GM21447 (cell line): ENCODE results near the gene WWC2.

ENCODE experiments used
- ATAC-seq: cut with Tn5 transposase; IDR thresholded peaks from one replicate; pipeline ENCODE4 v1.9.1; 2021; ENCODE audit not compliant: unreplicated experiment

Gene WWC2

DNA sequence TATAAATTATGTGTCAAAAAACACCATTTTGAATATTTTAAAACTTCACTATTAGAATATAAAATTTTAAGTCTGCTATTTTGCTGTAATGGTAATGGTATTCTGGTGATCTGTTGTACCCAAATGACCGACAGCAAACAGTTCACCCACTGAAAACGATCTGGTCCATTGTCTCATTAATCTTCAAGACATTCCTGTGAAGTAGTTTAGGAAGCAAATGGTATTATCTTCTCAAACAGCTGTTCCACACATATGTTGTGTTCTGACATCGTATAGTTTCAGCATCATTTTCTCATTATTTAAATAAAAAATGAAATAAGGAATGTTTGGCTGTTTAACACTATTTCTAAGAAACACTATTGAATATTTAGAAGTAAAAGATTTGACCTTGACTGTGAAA lies 98.1 kb downstream of the WWC2 start:
- no peak for ATAC-seq

DNA sequence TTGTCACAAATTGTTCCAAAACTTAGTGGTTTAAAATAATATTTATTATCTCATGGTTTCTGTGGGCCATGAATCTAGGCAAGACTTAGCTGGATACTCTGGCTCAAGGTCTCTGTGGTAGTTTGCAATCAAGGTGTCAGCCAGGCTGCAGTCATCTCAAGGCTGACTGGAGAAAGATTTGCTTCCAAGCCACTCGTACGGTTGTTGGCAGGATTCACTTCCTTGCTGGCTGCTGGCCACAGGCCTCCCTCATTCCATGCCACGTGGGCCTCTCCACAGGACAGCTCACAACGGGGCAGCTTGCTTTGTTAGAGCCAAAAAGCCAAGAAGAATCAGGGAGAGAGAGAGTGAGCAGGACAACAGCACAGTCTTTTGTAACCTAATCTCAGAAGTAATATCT lies 101.4 kb downstream of the WWC2 start:
- ATAC-seq, result no peak

DNA sequence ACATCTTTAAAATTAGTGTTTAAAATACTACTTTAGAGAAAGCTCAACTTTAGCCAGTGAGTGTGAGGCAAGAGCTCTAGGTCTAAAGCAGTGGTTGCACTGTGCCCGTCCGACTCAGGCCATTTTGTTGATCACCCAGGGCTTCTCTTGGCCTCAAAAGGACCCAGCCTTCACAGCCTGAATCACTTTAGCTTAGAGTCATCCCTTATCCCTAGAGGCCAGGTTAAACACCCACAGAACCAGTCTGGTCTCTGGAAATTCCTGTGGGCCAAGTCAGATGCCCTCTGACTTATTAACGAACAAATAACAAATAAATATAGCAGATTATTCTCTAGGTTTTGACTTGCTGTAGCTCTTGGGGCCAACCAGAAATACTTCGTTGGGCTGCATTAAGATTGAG lies 102.3 kb downstream of the WWC2 start:
- no peak for ATAC-seq

DNA sequence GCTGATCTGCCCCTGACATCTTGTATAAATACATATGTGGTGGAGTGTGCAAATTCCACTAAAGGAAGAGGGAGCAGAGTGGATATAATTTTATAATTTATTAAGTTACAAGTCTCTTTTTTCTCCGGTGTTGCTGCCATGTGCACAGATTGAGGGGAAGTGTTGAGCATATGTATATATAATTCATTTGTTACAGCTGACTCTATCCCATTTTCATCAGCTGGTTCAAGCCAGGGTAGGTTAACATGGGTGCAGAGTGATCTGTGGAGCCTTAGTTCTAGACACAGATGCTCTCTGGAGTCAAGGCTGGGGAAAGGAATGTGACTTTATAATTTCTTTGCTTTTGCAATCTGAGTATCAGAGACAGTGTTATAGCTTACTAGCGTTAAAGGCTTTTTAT lies 103.5 kb downstream of the WWC2 start:
- no peak for ATAC-seq

DNA sequence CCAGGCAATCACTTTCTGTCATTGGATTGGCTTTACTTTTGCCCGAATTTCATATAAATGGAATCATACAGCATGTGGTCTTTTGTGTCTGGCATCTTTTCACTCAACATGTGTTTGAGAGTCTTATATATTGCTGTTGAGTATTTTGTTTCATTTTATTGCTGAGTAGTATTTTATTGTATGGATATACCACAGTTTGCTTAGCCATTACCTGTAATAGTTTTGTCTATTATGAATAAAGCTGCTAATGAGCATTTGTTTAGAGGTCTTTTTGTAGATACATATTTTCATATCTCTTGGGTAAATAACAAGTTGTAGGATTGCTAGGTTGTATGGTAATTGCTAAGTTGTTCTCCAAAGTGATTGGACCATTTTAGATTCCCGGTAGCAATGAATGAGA lies 105.7 kb downstream of the WWC2 start:
- no peak for ATAC-seq

DNA sequence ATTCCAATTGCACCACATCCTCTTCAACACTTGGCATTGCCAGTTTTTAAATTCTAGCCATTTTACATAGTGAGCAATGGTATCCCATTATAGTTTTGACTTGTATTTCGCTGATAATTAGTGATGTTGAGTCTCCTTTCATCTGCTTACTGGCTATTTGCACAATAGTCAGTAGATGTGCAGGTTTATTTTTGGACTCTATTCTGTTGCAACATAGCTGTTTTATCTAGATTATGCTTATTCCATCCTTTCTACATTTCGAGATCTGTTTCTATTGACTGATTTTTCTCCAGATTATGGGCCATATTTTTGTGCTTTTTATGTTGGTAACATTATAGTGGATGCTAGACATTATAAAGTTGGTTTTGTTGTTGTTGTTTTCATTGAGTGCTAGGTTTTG lies 106.1 kb downstream of the WWC2 start:
- ATAC-seq, result no peak

DNA sequence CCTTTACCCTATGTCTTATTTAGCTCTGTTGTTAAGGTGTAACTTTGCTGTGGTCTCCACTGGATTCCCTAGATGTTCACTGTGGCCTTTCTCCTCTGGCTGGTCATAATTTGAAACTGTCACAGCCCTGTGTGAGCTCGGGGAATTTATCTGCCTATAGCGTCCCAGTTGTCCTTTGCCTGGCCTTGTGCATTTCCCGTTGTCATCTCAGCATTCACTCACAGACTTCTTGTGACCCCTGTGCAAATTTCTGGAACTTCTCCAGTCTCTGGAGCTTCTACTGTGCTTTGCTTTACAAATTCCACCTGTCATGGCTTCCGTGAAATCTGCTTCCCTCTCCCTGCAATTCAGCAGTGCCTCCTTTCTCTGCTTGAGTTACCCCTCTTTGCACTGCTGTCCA lies 106.7 kb downstream of the WWC2 start:
- no peak for ATAC-seq

DNA sequence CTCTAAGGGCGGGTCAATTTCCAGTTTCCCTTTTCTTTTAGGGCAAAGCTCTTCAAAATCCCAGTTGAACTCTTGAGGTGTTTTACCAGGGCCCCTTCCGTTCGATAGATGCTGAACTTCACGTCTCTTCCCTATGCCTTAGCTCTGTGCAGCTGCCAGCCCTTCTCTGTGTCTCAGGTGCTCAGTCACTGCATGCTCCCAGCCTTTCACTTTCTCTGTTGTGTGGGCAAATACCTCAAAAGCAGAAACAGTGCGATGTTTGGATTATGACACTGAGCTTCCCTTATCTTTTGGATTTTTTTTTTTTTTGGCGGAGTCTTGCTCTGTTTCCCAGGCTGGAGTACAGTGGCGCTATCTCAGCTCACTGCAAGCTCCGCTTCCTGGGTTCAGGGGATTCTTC lies 112.5 kb downstream of the WWC2 start:
- no peak for ATAC-seq

DNA sequence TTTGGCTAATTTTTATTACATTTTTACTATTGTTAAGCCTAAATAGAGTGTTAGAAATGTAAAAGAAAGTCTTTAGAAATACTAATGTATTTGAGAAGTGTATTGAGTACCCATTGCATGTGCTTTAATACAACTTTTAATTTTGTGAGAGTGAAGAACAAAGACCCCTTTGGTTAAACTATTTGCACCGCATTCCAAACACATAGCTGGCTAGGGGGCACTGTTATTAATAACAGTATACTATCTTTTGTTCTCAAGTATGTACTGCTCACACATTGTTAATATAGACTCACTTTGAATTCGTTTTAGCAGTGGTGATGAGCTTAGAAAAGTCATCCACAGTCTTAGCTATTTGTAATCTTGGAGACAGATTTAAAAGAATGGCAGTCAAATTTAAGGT lies 114.9 kb downstream of the WWC2 start:
- ATAC-seq, result no peak

GRCh38 chr4:183214912-183215488 lies 115.9 kb downstream of the WWC2 start:
- no peak for ATAC-seq

DNA sequence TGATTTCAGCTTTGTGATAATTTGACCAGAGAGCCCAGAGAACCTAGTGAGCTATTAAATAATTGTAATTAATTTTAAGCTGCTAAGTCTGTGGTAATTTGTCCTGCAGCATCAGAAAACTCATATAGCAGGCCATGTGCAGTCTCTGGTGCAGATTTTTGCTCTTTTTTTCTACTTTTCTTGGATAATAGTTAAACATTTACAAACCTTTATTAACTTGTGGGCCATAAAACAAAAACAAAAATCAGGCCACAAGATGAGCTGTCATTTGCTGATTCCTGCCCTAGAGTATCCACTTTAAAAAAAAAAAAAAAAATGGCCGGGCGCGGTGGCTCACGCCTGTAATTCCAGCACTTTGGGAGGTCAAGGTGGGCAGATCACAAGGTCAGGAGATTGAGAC lies 121.2 kb downstream of the WWC2 start:
- ATAC-seq, result no peak

GRCh38 chr4:183223053-183223452 lies 124.0 kb downstream of the WWC2 start:
- no peak for ATAC-seq

DNA sequence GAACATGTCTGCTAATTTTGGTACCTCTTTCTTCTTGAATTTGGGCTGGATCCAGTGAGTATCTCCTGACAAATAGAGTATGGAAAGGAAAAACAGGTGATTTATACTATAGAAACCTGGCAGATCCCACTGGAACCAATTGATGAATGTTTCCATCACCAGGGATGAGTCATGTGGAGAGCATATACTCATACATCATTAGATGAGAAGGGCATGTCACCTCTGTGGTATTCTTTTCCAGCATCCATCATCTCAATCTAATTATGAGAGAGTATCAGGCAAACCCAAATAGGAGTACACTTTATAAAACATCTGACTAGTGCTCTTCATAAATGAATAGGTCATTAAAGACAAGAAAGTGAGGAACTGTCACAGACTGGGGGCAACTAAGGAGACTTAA lies 130.3 kb downstream of the WWC2 start:
- ATAC-seq, result no peak

- no peak for ATAC-seq
These were observed 141.7 kb downstream of the WWC2 start for GRCh38 chr4:183240581-183241321.

GRCh38 chr4:183241322-183241640 lies 142.2 kb downstream of the WWC2 start:
- ATAC-seq, result no peak

- ATAC-seq, result no peak
These were observed 142.7 kb downstream of the WWC2 start for GRCh38 chr4:183241721-183242151.

GRCh38 chr4:183242291-183242690 lies 143.2 kb downstream of the WWC2 start:
- no peak for ATAC-seq

DNA sequence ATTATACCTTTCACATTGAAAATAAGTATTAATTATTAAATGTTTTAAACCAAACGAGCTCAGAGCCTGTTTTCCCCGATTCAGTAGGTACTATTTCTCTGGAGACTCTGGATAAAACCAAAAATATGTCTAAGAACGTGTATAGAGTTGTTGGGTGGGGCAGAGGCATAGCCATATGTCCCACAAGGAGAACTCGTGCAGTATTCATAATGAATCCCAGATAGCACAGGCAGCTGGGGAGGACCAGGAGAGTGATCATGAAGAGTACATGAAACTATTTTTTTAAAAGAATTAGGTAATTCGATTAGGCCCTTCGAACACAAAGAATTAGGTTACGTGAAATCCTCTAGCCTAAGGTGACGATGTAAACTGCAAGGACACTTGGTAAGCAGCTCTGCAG lies 145.0 kb downstream of the WWC2 start:
- no peak for ATAC-seq

DNA sequence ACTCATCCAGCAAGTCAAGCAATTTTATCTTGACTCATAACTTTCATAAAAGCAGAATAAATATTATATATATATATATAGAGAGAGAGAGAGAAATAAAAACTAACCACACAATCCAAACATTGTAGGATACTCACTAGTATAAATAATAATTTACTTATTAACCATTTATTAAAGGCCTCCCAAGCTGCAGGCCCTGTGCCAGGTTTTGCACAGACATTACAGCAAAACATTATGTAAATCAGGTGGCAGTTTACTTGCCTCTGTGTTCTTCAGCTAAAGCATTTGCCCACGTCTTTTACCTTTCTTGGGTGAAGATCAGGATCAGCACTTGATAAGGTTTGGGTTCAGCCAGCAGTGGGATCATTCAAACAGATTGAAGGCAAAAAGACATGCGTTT lies 145.4 kb downstream of the WWC2 start:
- no peak for ATAC-seq

DNA sequence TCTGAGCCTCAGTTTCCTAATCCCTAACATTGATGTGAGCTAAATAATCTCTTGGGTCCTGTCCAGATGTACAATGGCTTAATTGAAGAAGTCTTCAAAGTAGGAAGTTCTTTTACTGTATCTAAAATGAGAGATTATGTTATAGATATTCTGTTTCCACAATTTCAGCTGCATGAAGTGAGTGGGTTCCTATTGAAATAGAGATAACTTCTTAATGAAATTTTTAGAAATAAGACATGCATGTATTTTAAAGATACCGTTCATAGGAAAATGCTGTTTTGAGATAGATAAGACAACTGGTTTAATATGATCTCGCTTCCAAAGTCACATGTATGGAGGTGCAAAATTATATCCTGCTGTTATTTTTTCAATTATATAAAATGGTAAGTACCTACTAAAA lies 149.1 kb downstream of the WWC2 start:
- ATAC-seq, result no peak

DNA sequence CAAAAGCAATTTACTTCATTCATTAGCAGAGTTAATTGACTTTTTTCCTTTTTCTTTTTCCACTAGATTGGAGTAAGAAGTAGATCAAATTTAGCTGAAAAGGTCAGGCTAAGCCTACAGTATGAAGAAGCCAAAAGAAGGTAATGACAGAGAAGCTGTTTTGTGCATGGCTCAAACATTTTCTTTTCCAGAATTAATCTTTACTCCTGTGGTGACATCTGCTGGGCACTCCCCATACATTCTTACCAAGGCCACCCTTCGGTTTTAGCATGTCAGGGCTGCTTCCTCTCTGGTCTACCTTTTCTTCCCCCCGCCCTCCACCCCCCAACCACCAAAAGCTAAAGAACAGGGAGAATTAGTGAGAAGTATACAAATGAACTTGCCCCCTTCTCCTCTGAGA lies 150.8 kb downstream of the WWC2 start:
- ATAC-seq, result no peak

- ATAC-seq, result no peak
These were observed 151.8 kb downstream of the WWC2 start for GRCh38 chr4:183250831-183251230.

DNA sequence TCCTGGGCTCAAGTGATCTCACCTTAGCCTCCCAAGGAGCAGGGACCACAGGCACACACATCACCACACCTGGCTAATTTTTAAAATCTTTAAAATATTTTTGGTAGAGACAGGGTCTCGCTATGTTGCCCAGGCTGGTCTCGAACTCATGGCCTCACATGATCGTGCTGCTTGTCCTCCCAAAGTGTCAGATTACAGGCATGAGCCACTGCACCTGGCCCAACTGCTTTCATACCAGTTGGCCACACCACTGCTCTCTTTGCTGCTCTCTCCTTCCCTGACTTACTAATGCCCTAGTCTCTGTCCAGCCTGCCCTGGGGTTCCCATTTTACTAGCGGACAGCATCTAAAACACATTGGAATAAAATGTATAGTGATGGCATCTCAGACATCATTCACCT lies 153.9 kb downstream of the WWC2 start:
- ATAC-seq, result no peak
